ENCODE data around the gene CHID1.

DNA sequence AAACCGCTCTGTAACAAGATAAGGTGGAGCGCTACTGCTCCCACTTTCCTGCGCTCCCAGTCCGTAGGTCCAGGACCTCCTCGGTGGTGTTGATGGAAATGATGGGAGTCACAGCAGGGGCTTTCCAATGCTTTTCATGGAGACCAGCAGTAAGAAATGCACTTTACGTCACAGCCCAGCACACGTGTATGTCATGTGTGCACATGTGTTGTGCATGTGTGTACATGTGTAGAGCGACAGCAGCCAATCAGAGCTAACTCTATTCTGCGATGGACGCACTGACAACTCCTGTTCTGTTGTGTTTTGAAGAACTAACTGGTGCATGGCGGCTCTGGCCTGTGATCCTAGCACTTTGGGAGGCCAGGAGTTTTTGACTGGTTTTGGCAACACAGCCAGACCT, 1.2 kb downstream of the CHID1 start:
- TF ChIP-seq TAF1 (IDR thresholded peaks at IDR 0.05; ENCODE audit: borderline replicate concordance, low read depth, low read length) (no peak), POLR2AphosphoS5 (IDR thresholded peaks at IDR 0.05; ENCODE audit: low read depth, low read length) (no peak), POLR2A (IDR thresholded peaks at IDR 0.05; ENCODE audit: low read depth, low read length) (no peak)

Data from GM12892 (cell line).